ENCODE results near the gene ACTMAP. TPM values are rescaled to one million over a fixed set of nuclear protein-coding genes. Genes with fewer than 3 reads are reported as not detected.
A peak's percentile ranks its signal among the peaks of the same experiment; 100 is the strongest.
"Not testable (repeated sequence)": the region's sequence is repeated elsewhere in the genome, so short reads cannot be mapped to it uniquely, and the experiment has no call there.

The ACTMAP gene
- total RNA-seq, 2 donors from 2014 or later = 3.7 to 5.3 TPM

- TF ChIP-seq CTCF (IDR thresholded peaks at IDR 0.05) = no peak
- Histone ChIP-seq H3K36me3 (no peaks in the 10 kb centered on the region), H3K4me3 (peak overlapping the region; percentile 50 to 81), H3K27me3 (no peaks in the 10 kb centered on the region), H3K4me1 (peaks cover 0 to 15% of the 10 kb centered on the region in 2 donors), H3K27ac (peak overlapping the region; percentile 94 to 95), H3K9me3 (no peaks in the 10 kb centered on the region)
- DNase-seq (ENCODE audit: low spot score) = no peak
Measured at GRCh38 chr19:40777645-40777936, 27.3 kb upstream of the ACTMAP start.

GRCh38 chr19:40776932-40777644 lies 26.8 kb upstream of the ACTMAP start:
- peak; percentile 96 for DNase-seq (ENCODE audit: low spot score)
- Histone ChIP-seq H3K4me1 (peaks cover 0 to 15% of the 10 kb centered on the region in 2 donors), H3K27me3 (no peaks in the 10 kb centered on the region), H3K9me3 (no peaks in the 10 kb centered on the region), H3K36me3 (no peaks in the 10 kb centered on the region), H3K4me3 (peak overlapping the region; percentile 50 to 81), H3K27ac (peak overlapping the region; percentile 94 to 95)
- no peak for TF ChIP-seq CTCF (IDR thresholded peaks at IDR 0.05)

GRCh38 chr19:40776364-40776763 lies 26.1 kb upstream of the ACTMAP start:
- Histone ChIP-seq H3K36me3 (no peaks in the 10 kb centered on the region), H3K27ac (no peak overlapping the region), H3K4me1 (peaks cover 0 to 15% of the 10 kb centered on the region in 2 donors), H3K4me3 (no peak overlapping the region), H3K9me3 (no peaks in the 10 kb centered on the region), H3K27me3 (no peaks in the 10 kb centered on the region)
- no peak for TF ChIP-seq CTCF (IDR thresholded peaks at IDR 0.05)
- DNase-seq (ENCODE audit: low spot score) = no peak

- TF ChIP-seq CTCF (IDR thresholded peaks at IDR 0.05) = no peak
- H3K27me3 ChIP-seq = no peaks in the 10 kb centered on the region
- H3K9me3 ChIP-seq = no peaks in the 10 kb centered on the region
- H3K27ac ChIP-seq = no peak overlapping the region
- H3K36me3 ChIP-seq = no peaks in the 10 kb centered on the region
- H3K4me3 ChIP-seq = no peak overlapping the region
- no peak for DNase-seq (ENCODE audit: low spot score)
- H3K4me1 ChIP-seq = peaks cover 0 to 15% of the 10 kb centered on the region in 2 donors
Measured at GRCh38 chr19:40775632-40776022, 25.4 kb upstream of the ACTMAP start.

- Histone ChIP-seq H3K27ac (no peak within 1 kb of the TSS), H3K4me1 (peaks cover 0 to 15% of the 10 kb centered on the region in 2 donors), H3K4me3 (no peak within 1 kb of the TSS), H3K9me3 (no peaks in the 10 kb centered on the region), H3K36me3 (no peaks in the 10 kb centered on the region), H3K27me3 (no peaks in the 10 kb centered on the region)
- TF ChIP-seq CTCF (IDR thresholded peaks at IDR 0.05) = no peak
- DNase-seq (ENCODE audit: low spot score) = no peak
Measured at GRCh38 chr19:40774916-40775631, 24.8 kb upstream of the ACTMAP start, which contains the start of gene MIA. Gene MIA, plus strand, starts transcription at chr19:40775521. Its CDS starts 22 bp downstream, at chr19:40775543.

GRCh38 chr19:40771101-40771862 lies 21.0 kb upstream of the ACTMAP start:
- not testable (repeated sequence) for H3K27me3 ChIP-seq; H3K27ac ChIP-seq; DNase-seq (ENCODE audit: low spot score); H3K9me3 ChIP-seq; H3K36me3 ChIP-seq; H3K4me3 ChIP-seq; H3K4me1 ChIP-seq

Measured in right atrium auricular region (tissue), 2 donors.